ENCODE data around the gene STARD7. TPM values are rescaled to one million over a fixed set of nuclear protein-coding genes. Genes with fewer than 3 reads are reported as not detected.

Gene STARD7
- total RNA-seq, 1 donor from 2014 or later: 100 TPM

- TF ChIP-seq, protein P1, sequence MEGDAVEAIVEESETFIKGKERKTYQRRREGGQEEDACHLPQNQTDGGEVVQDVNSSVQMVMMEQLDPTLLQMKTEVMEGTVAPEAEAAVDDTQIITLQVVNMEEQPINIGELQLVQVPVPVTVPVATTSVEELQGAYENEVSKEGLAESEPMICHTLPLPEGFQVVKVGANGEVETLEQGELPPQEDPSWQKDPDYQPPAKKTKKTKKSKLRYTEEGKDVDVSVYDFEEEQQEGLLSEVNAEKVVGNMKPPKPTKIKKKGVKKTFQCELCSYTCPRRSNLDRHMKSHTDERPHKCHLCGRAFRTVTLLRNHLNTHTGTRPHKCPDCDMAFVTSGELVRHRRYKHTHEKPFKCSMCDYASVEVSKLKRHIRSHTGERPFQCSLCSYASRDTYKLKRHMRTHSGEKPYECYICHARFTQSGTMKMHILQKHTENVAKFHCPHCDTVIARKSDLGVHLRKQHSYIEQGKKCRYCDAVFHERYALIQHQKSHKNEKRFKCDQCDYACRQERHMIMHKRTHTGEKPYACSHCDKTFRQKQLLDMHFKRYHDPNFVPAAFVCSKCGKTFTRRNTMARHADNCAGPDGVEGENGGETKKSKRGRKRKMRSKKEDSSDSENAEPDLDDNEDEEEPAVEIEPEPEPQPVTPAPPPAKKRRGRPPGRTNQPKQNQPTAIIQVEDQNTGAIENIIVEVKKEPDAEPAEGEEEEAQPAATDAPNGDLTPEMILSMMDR (IDR thresholded peaks at IDR 0.05; ENCODE audit: partially characterized antibody, unreplicated experiment): no peak
- Mint-ChIP-seq H3K27ac (ENCODE audit: unreplicated experiment) (no peak overlapping the region), H3K9me3 (ENCODE audit: unreplicated experiment) (no peaks in the 10 kb centered on the region), H3K27me3 (ENCODE audit: unreplicated experiment) (peaks cover 2% of the 10 kb centered on the region), H3K4me1 (ENCODE audit: low read depth, unreplicated experiment) (no peaks in the 10 kb centered on the region), H3K4me3 (ENCODE audit: unreplicated experiment) (no peak overlapping the region), H3K36me3 (ENCODE audit: unreplicated experiment) (no peaks in the 10 kb centered on the region)
- no peak for DNase-seq
These were observed 27.1 kb downstream of the STARD7 start for GRCh38 chr2:96181529-96181928.

DNA sequence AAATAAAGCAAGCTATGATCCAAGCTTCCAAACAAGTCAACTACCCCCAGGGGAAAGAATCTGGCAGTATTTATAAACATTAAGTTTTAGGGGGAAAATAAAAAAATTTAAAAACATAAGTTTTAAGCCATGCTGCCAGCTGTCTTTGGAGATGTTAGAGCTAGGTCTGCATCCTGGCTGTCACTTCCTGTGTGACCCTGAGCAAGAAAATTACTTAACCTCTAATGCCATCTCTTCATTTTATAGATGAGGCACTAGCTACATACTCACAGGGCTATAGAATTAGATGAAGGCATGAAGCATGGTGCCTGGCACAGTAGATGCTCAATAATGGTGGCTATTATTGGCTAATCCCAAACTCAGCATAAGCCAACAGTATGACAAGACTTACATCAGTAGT lies 28.1 kb downstream of the STARD7 start:
- no peak overlapping the region for H3K4me3 Mint-ChIP-seq (ENCODE audit: unreplicated experiment)
- DNase-seq: no peak
- no peaks in the 10 kb centered on the region for H3K4me1 Mint-ChIP-seq (ENCODE audit: low read depth, unreplicated experiment)
- no peaks in the 10 kb centered on the region for H3K9me3 Mint-ChIP-seq (ENCODE audit: unreplicated experiment)
- H3K36me3 Mint-ChIP-seq (ENCODE audit: unreplicated experiment): no peaks in the 10 kb centered on the region
- TF ChIP-seq, protein P1 (IDR thresholded peaks at IDR 0.05; ENCODE audit: partially characterized antibody, unreplicated experiment): no peak
- H3K27ac Mint-ChIP-seq (ENCODE audit: unreplicated experiment): no peak overlapping the region
- peaks cover 2% of the 10 kb centered on the region for H3K27me3 Mint-ChIP-seq (ENCODE audit: unreplicated experiment)

DNA sequence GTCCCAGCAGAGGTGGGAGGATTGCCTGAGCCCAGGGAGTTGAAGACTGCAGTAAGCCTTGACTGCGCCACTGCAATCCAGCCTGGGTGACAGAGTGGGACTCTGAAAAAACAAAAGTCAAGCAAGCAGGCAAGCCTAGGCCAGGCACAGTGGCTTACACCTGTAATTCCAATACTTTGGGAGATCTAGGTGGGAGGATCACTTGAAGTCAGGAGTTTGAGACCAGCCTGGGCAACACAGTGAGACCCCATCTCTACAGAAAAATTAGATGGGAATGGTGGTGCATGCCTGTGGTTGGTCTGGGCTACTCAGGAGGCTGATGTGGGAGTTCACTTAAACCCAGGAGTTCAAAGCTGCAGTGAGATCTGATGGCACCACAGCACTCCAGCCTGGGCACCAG lies 28.6 kb downstream of the STARD7 start:
- DNase-seq: no peak
- TF ChIP-seq, protein P1 (IDR thresholded peaks at IDR 0.05; ENCODE audit: partially characterized antibody, unreplicated experiment): no peak
- Mint-ChIP-seq H3K27me3 (ENCODE audit: unreplicated experiment) (peaks cover 2% of the 10 kb centered on the region), H3K4me1 (ENCODE audit: low read depth, unreplicated experiment) (peaks cover 1% of the 10 kb centered on the region), H3K27ac (ENCODE audit: unreplicated experiment) (no peak overlapping the region), H3K36me3 (ENCODE audit: unreplicated experiment) (no peaks in the 10 kb centered on the region), H3K9me3 (ENCODE audit: unreplicated experiment) (no peaks in the 10 kb centered on the region), H3K4me3 (ENCODE audit: unreplicated experiment) (no peak overlapping the region)

DNA sequence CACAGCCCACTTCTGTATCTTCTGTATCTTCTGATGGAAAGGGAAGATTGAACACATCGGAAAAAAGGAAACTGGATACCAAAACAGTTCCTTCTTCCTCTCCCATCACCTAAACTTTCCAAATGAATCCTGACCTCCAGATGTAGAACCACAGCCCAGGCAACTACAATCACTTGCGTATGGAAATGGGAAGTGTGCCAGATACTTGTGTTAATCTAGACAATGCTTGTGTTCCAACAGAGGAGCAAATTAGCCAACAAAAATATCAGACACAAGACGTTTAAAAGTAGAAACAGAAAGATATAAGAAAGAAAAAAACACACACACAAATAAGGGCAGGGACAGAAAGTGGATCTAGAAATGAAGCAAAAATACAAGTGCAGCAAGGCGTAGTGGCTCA lies 32.0 kb downstream of the STARD7 start:
- DNase-seq: no peak
- H3K4me1 Mint-ChIP-seq (ENCODE audit: low read depth, unreplicated experiment): peaks cover 13% of the 10 kb centered on the region

DNA sequence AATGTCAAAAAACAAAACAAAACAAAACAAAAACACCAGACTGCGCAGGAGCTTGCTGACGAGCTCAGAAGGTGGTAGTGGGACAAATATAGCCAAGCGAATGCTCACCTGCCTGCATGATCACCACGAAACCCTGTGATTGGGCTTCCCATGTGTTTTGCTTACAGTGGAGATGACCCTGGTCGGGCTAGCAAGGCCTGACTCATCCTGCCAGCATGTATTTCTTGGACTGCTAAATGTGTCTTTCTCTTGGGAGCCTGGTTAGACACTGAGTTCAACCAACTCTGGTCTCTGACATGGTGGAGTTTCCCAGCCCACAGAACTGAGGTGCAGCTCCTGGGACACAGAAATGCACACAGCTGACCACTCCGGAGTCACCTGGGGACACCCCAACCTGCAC lies 32.7 kb downstream of the STARD7 start:
- Mint-ChIP-seq H3K9me3 (ENCODE audit: unreplicated experiment) (peaks cover 8% of the 10 kb centered on the region), H3K27me3 (ENCODE audit: unreplicated experiment) (peaks cover 8% of the 10 kb centered on the region), H3K4me1 (ENCODE audit: low read depth, unreplicated experiment) (peaks cover 13% of the 10 kb centered on the region), H3K27ac (ENCODE audit: unreplicated experiment) (no peak overlapping the region), H3K36me3 (ENCODE audit: unreplicated experiment) (no peaks in the 10 kb centered on the region), H3K4me3 (ENCODE audit: unreplicated experiment) (no peak overlapping the region)
- DNase-seq: no peak
- TF ChIP-seq, protein P1 (IDR thresholded peaks at IDR 0.05; ENCODE audit: partially characterized antibody, unreplicated experiment): no peak

More for the DNA sequence above, 32.0 kb downstream of the STARD7 start:
- H3K4me3 Mint-ChIP-seq (ENCODE audit: unreplicated experiment): no peak overlapping the region
- no peak overlapping the region for H3K27ac Mint-ChIP-seq (ENCODE audit: unreplicated experiment)
- H3K27me3 Mint-ChIP-seq (ENCODE audit: unreplicated experiment): peaks cover 8% of the 10 kb centered on the region
- peaks cover 8% of the 10 kb centered on the region for H3K9me3 Mint-ChIP-seq (ENCODE audit: unreplicated experiment)
- H3K36me3 Mint-ChIP-seq (ENCODE audit: unreplicated experiment): no peaks in the 10 kb centered on the region
- TF ChIP-seq, protein P1 (IDR thresholded peaks at IDR 0.05; ENCODE audit: partially characterized antibody, unreplicated experiment): no peak
